Measurements from ENCODE around the gene GVQW3. TPM values are rescaled to one million over a fixed set of nuclear protein-coding genes. Genes with fewer than 3 reads are reported as not detected.

The GVQW3 gene
- 0.17 and 0.47 TPM in 2 replicates for total RNA-seq

GRCh38 chr11:76380977-76381719, at the start of gene GVQW3, which contains the start of gene THAP12:
Gene GVQW3, plus strand, starts transcription at chr11:76381323. Its CDS starts 506 bp downstream, at chr11:76381829.
Gene THAP12, minus strand, starts transcription at chr11:76381132. Its CDS starts 296 bp downstream, at chr11:76380836.

DNA sequence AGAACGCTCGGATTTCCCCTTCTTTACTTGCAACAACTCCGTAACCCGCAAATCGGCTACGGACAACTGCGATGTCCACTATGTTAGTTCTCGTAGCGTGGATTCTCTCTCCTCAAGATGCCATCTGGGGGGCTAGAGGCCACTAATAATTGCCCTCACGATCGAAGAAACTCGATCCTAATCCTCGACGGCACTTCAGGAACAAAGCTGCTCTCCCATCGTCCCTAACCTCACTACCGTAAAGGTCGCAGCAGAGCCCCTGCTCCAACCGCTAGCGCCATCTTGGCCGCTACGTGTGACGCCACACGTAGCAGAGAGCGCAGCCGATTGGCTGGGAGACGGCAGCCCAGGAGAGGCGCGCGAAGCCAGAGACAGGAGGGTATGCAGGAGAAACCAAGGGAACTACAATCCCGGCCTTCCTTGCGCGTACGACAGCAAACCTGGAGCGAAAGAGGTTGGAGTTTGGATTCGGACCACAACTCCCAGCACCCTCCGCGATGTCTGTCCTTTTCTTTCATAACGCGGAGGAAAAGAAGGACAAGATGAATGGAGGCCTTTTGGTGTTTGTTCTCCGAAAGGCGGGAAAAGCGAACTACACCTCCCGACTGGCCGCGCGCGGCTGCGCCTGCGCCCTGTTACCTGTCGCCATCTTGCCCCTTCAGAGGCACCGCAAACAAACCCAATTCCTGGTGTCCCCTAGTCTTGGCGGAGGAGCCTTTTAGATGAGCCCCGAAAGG, 63.4 kb downstream of the GVQW3 start, which contains the start of gene EMSY:
Gene EMSY, plus strand, starts transcription at position 635 of the 737 bp plus-strand sequence. CDS start 1,921 bp downstream, outside the sequence.

Other genes starting within 250 kb of the GVQW3 start
- gene WNT11, start 174.8 kb upstream of the GVQW3 start, total RNA-seq, result 0.51 and 6.0 TPM in 2 replicates
- gene THAP12, start 191 bp upstream of the GVQW3 start, total RNA-seq, result 14.0 and 28.1 TPM in 2 replicates
- gene EMSY, start 63.7 kb downstream of the GVQW3 start, total RNA-seq, result 3.7 and 7.1 TPM in 2 replicates

Measured in pericardium fibroblast (primary cell).